Neural progenitor cell (in vitro differentiated cells): Measurements from ENCODE around the gene ADAMTS3.

Experiments used
- CTCF ChIP-seq: fragments of 200-600 bp; sonication (generic); IDR thresholded peaks from 2 replicates; pipeline ENCODE4 v1.5.1; 2017; ENCODE audit warnings: antibody characterized with exemption, mild to moderate bottlenecking
- EZH2 ChIP-seq: fragments of 200-600 bp; sonication (generic); IDR thresholded peaks from 2 replicates; pipeline ENCODE4 v1.6.1; 2017; ENCODE audit warnings: antibody characterized with exemption, mild to moderate bottlenecking, moderate library complexity
- EZH2phosphoT487 ChIP-seq: fragments of 200-600 bp; sonication (generic); IDR thresholded peaks from 2 replicates; pipeline ENCODE4 v1.6.1; 2017; ENCODE audit warnings: antibody characterized with exemption

GRCh38 chr4:72446353-72447055 lies 122.5 kb downstream of the ADAMTS3 start:
- no peak for TF ChIP-seq EZH2
- TF ChIP-seq CTCF = no peak
- no peak for TF ChIP-seq EZH2phosphoT487
